ENCODE data around the gene EIF5A. TPM values are rescaled to one million over a fixed set of nuclear protein-coding genes. Genes with fewer than 3 reads are reported as not detected.
A peak's percentile ranks its signal among the peaks of the same experiment; 100 is the strongest.
"Not testable (repeated sequence)": the region's sequence is repeated elsewhere in the genome, so short reads cannot be mapped to it uniquely, and the experiment has no call there.

The EIF5A gene
- total RNA-seq, 1 donor from 2014 or later, result 248 TPM

GRCh38 chr17:7328840-7329373 is 21.5 kb downstream of the EIF5A start, which contains the start of gene NEURL4:
Gene NEURL4, minus strand, starts transcription at chr17:7329335. Its CDS starts 23 bp downstream, at chr17:7329312.
- Histone ChIP-seq H3K36me3 (peaks cover 10 to 18% of the 10 kb centered on the region in 2 donors), H3K9me3 (no peaks in the 10 kb centered on the region), H3K27me3 (no peaks in the 10 kb centered on the region), H3K4me1 (peaks cover 0 to 12% of the 10 kb centered on the region in 2 donors), H3K4me3 (peak within 1 kb of the TSS; percentile 89 to 97), H3K27ac (peak within 1 kb of the TSS; percentile 89 to 92)
- TF ChIP-seq, protein P1, sequence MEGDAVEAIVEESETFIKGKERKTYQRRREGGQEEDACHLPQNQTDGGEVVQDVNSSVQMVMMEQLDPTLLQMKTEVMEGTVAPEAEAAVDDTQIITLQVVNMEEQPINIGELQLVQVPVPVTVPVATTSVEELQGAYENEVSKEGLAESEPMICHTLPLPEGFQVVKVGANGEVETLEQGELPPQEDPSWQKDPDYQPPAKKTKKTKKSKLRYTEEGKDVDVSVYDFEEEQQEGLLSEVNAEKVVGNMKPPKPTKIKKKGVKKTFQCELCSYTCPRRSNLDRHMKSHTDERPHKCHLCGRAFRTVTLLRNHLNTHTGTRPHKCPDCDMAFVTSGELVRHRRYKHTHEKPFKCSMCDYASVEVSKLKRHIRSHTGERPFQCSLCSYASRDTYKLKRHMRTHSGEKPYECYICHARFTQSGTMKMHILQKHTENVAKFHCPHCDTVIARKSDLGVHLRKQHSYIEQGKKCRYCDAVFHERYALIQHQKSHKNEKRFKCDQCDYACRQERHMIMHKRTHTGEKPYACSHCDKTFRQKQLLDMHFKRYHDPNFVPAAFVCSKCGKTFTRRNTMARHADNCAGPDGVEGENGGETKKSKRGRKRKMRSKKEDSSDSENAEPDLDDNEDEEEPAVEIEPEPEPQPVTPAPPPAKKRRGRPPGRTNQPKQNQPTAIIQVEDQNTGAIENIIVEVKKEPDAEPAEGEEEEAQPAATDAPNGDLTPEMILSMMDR (IDR thresholded peaks at IDR 0.05), result no peak
- intact Hi-C loops (cut with DNase I), result loop anchor here (1.0 to 2.0 kb wide), 3 partner anchors 14 to 66 kb away; partner anchors contain the start of genes GPS2 and PLSCR3
- DNase-seq (ENCODE audit: low spot score in 2 of 2), result no peak

DNA sequence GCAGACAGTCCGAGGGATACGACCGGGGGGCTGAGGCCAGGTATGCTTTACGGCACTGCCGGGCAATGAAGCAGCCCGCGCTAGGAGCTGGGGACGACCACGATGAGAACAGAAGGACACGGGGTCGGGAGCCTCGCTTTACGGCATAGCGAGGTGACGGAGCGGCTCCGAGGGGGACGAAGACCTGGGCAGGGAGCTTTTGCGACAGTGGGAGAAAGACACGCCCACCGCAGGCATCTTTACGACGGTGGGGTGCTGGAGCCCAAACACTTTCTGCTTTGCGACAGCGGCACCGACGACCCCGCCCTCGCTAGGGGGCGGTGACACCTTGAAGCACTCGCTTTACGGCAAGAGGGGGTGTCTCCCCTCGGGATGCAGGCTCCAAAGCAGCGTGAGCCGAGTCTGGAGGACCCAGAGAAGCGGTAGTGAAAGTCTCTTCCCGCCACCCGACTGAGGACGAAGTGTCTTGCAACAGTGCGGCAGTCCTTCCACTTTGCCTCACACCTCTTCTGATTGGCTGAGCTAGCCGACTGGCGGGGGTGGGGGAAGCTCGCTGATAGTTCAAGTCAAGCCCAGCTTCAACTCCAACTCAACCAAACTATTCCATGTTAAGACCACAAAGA is 22.1 kb downstream of the EIF5A start:
- Histone ChIP-seq H3K4me3 (peak overlapping the region; percentile 89 to 97), H3K4me1 (peaks cover 0 to 12% of the 10 kb centered on the region in 2 donors), H3K36me3 (peaks cover 4 to 13% of the 10 kb centered on the region in 2 donors), H3K27ac (peak overlapping the region; percentile 89 to 92), H3K27me3 (no peaks in the 10 kb centered on the region), H3K9me3 (no peaks in the 10 kb centered on the region)
- peak; percentile 98 to 99 for DNase-seq (ENCODE audit: low spot score in 2 of 2)
- intact Hi-C loops (cut with DNase I), result loop anchor here (1.0 to 2.0 kb wide), 3 partner anchors 14 to 65 kb away; partner anchors contain the start of genes GPS2 and PLSCR3
- TF ChIP-seq, protein P1 (IDR thresholded peaks at IDR 0.05), result no peak

- Histone ChIP-seq H3K4me3 (peak overlapping the region; percentile 89 to 97), H3K27ac (peak overlapping the region; percentile 89 to 92), H3K27me3 (no peaks in the 10 kb centered on the region), H3K4me1 (peaks cover 0 to 12% of the 10 kb centered on the region in 2 donors), H3K9me3 (no peaks in the 10 kb centered on the region), H3K36me3 (peaks cover 0 to 6% of the 10 kb centered on the region in 2 donors)
- peak; percentile 55 to 87 for DNase-seq (ENCODE audit: low spot score in 2 of 2)
- intact Hi-C loops (cut with DNase I), result loop anchor here (1.0 to 2.0 kb wide), 4 partner anchors 15 to 73 kb away; partner anchors contain the start of genes GPS2 and PLSCR3
- TF ChIP-seq, protein P1 (IDR thresholded peaks at IDR 0.05), result no peak
Measured at GRCh38 chr17:7329997-7330637, 22.7 kb downstream of the EIF5A start.

DNA sequence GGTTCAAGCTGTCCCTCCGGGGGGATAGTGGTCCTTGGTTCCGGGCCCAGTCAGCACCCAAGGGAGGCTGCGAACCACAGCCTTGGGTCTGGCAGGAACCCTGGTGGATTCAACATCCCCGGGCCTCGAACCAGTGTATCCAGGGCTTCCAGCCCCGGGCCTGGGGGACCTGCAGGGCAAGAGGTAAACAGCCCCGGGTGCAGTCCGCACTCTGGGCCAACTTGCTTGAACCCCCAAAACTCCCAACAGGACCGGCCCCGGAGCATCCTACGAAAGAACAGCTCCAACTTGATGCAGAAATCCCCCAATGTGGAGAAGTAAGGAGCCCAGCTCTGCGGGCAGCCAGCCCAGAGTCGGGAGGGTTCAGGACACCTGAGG is 23.2 kb downstream of the EIF5A start:
- H3K4me3 ChIP-seq, result peak overlapping the region; percentile 89 to 97
- H3K9me3 ChIP-seq, result no peaks in the 10 kb centered on the region
- peaks cover 0 to 1% of the 10 kb centered on the region in 2 donors for H3K36me3 ChIP-seq
- intact Hi-C loops (cut with DNase I), result loop anchor here (1.0 kb wide), 1 partner anchor 73 kb away; no protein-coding TSS in a partner anchor
- H3K27ac ChIP-seq, result peak overlapping the region; percentile 89 to 92
- peaks cover 0 to 12% of the 10 kb centered on the region in 2 donors for H3K4me1 ChIP-seq
- H3K27me3 ChIP-seq, result no peaks in the 10 kb centered on the region
- TF ChIP-seq, protein P1 (IDR thresholded peaks at IDR 0.05), result no peak
- no peak for DNase-seq (ENCODE audit: low spot score in 2 of 2)

- no peaks in the 10 kb centered on the region for H3K9me3 ChIP-seq
- DNase-seq (ENCODE audit: low spot score in 2 of 2), result no peak
- no peak overlapping the region for H3K27ac ChIP-seq
- peaks cover 0 to 12% of the 10 kb centered on the region in 2 donors for H3K4me1 ChIP-seq
- H3K4me3 ChIP-seq, result no peak overlapping the region
- H3K27me3 ChIP-seq, result no peaks in the 10 kb centered on the region
- intact Hi-C loops (cut with DNase I), result no loop called here
- H3K36me3 ChIP-seq, result no peaks in the 10 kb centered on the region
- TF ChIP-seq, protein P1 (IDR thresholded peaks at IDR 0.05), result no peak
Measured at GRCh38 chr17:7332111-7332510, 24.7 kb downstream of the EIF5A start.

GRCh38 chr17:7332600-7333069 is 25.2 kb downstream of the EIF5A start:
- H3K4me3 ChIP-seq; DNase-seq (ENCODE audit: low spot score in 2 of 2); intact Hi-C loops (cut with DNase I); H3K9me3 ChIP-seq; H3K27ac ChIP-seq; H3K27me3 ChIP-seq; H3K36me3 ChIP-seq: not testable (repeated sequence)
- H3K4me1 ChIP-seq, result peaks cover 0 to 12% of the 10 kb centered on the region in 2 donors
